C4-2B (cell line): Measurements from ENCODE around the gene ALKBH7.

Experiments
- ZFX ChIP-seq: fragments of 450-650 bp; IDR thresholded peaks from 2 replicates; pipeline ENCODE4 v1.6.1; 2017
- TF ChIP-seq, protein P1 (sequence below): fragments of 450-650 bp; conservative IDR thresholded peaks from 2 replicates; pipeline ENCODE4 v1.5.1; 2017; ENCODE audit warnings: mild to moderate bottlenecking

GRCh38 chr19:6357174-6357573 is 15.4 kb upstream of the ALKBH7 start:
- TF ChIP-seq, protein P1, sequence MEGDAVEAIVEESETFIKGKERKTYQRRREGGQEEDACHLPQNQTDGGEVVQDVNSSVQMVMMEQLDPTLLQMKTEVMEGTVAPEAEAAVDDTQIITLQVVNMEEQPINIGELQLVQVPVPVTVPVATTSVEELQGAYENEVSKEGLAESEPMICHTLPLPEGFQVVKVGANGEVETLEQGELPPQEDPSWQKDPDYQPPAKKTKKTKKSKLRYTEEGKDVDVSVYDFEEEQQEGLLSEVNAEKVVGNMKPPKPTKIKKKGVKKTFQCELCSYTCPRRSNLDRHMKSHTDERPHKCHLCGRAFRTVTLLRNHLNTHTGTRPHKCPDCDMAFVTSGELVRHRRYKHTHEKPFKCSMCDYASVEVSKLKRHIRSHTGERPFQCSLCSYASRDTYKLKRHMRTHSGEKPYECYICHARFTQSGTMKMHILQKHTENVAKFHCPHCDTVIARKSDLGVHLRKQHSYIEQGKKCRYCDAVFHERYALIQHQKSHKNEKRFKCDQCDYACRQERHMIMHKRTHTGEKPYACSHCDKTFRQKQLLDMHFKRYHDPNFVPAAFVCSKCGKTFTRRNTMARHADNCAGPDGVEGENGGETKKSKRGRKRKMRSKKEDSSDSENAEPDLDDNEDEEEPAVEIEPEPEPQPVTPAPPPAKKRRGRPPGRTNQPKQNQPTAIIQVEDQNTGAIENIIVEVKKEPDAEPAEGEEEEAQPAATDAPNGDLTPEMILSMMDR = no peak
- TF ChIP-seq ZFX = no peak
